ENCODE data around the gene INPP5D.

INPP5D gene

DNA sequence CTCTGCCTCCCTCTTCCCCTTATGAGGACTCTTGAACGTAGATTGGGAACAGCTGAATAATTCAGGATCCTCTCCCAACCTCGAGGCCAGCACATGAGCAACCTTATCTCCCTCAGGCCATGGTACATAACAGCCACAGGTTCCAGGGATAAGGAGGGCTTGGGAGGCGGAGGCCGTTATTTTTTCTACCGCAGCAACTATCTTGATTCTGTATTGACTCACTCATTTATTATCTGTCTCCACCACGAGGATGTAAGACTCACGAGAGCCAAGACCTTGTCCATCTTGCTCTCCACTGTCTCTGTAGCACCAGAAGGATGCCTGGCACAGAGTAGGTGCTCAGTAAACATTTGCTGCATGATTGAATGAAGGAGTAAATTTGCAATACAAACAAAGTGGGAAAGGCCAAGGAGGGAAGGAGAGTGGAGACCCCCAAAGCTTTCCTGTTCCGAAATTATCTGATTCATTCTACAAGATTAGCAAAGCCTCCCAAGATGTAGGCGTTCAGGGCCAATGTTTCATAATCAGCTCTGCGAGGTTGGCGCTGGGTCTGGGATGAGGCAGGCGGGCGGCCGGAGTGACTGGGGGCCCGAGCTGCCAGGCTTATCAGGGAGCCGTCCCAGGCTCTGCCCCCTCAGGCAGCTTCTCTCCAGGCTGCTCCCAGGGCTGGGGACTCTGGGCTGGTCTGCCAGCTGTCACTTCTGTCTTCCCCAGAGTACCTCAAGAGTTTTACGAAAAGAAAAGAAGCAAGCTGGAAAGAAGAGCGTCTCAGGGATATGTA is 31.6 kb downstream of the INPP5D start:
- H3K4me3 ChIP-seq (ENCODE audit: control insufficient read depth, low read depth, low read length) = no peak overlapping the region
- DNase-seq (ENCODE audit: low read depth) = no peak
- TF ChIP-seq, protein P1, sequence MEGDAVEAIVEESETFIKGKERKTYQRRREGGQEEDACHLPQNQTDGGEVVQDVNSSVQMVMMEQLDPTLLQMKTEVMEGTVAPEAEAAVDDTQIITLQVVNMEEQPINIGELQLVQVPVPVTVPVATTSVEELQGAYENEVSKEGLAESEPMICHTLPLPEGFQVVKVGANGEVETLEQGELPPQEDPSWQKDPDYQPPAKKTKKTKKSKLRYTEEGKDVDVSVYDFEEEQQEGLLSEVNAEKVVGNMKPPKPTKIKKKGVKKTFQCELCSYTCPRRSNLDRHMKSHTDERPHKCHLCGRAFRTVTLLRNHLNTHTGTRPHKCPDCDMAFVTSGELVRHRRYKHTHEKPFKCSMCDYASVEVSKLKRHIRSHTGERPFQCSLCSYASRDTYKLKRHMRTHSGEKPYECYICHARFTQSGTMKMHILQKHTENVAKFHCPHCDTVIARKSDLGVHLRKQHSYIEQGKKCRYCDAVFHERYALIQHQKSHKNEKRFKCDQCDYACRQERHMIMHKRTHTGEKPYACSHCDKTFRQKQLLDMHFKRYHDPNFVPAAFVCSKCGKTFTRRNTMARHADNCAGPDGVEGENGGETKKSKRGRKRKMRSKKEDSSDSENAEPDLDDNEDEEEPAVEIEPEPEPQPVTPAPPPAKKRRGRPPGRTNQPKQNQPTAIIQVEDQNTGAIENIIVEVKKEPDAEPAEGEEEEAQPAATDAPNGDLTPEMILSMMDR (IDR thresholded peaks at IDR 0.05; ENCODE audit: control insufficient read depth, insufficient read depth, low read depth, low read length, missing control alignments) = no peak

DNA sequence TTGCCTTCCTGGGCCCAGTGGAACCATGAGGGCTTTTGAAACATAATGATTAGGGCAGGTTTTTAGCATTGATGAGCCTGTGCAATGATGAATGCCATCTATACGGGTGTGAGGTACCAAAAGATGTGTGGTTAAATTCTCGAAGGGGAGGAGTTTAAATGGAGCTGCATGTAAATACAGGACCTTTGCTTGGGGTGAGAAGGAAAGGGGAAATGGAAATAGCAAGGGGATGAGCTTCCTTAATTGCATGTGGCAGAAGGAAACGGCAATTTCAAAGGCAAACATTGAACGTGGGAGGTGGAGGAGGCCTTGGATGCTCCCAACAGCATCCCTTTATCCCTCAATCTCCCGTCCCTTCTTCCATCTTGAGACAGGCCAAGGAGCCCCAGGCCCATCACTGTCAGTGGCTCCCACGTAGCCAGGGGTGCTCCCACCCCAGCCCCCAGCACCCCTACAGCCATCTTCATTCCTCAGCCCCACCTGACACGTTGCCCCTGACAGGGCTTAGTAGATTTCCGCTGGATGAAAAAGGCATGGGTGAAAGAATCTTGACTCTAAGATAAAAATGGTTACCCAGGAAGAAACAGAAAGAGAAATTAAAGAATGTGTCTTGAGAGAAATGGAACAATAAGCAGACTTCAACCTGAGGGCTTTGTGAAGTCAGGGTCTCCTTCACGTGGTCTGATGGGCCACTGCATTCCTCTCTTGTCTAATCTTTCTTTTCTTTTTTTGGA is 32.5 kb downstream of the INPP5D start:
- H3K4me3 ChIP-seq (ENCODE audit: control insufficient read depth, low read depth, low read length) = no peak overlapping the region
- DNase-seq (ENCODE audit: low read depth) = no peak
- TF ChIP-seq, protein P1 (IDR thresholded peaks at IDR 0.05; ENCODE audit: control insufficient read depth, insufficient read depth, low read depth, low read length, missing control alignments) = no peak

DNA sequence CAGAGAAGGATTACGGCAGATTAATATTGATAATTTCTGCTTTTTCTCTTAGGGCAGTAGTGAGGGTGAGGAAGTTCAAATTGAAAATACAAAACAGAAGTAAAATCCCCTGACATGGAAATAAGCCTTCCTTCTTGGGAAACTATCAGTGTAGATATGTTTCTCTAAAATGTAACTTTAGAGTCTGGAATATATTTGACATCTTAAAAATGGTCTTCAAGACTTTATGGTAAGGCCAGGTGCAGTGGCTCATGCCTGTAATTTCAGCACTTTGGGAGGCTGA is 33.0 kb downstream of the INPP5D start:
- TF ChIP-seq, protein P1 (IDR thresholded peaks at IDR 0.05; ENCODE audit: control insufficient read depth, insufficient read depth, low read depth, low read length, missing control alignments) = no peak
- DNase-seq (ENCODE audit: low read depth) = no peak
- H3K4me3 ChIP-seq (ENCODE audit: control insufficient read depth, low read depth, low read length) = no peak overlapping the region

DNA sequence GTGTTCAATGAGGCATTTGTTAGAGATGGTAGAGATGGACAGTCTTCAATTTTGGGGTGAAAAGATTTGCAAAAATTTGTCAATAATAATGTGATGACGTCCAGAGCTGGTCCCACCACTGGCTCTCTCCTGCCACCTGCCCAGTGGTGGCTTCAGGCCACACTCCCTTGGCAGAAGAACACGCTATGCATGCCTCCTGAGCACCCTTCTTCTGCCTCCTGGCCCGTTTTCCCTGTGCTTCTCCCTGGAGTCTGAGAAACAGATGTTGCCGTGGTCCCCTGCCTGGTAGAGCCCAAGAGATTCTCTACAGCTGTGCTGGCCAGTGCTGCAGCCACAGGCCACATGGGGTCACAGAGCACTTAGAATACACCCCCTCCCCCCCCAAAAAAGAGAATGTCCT is 33.6 kb downstream of the INPP5D start:
- DNase-seq (ENCODE audit: low read depth) = no peak
- no peak overlapping the region for H3K4me3 ChIP-seq (ENCODE audit: control insufficient read depth, low read depth, low read length)
- TF ChIP-seq, protein P1 (IDR thresholded peaks at IDR 0.05; ENCODE audit: control insufficient read depth, insufficient read depth, low read depth, low read length, missing control alignments) = no peak

DNA sequence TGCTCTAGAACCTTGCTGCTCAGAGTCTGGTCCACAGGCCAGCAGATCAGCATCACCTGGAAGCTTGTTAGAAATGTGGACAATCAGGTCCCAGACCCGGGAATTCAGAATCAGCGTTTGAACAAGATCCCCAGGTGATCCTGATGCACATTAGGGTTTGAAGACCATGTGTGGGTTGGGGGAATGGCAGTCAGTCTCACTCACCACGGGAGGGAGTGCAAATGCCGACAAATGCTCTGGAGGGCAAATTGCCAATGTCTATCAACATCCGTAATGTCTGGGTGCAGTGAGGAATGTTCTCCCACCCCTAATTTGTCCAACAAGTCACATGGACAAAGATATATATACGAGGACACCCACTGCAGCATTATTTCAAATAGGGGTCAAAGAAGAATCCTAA is 34.5 kb downstream of the INPP5D start:
- no peak for DNase-seq (ENCODE audit: low read depth)
- TF ChIP-seq, protein P1 (IDR thresholded peaks at IDR 0.05; ENCODE audit: control insufficient read depth, insufficient read depth, low read depth, low read length, missing control alignments) = no peak
- H3K4me3 ChIP-seq (ENCODE audit: control insufficient read depth, low read depth, low read length) = no peak overlapping the region

DNA sequence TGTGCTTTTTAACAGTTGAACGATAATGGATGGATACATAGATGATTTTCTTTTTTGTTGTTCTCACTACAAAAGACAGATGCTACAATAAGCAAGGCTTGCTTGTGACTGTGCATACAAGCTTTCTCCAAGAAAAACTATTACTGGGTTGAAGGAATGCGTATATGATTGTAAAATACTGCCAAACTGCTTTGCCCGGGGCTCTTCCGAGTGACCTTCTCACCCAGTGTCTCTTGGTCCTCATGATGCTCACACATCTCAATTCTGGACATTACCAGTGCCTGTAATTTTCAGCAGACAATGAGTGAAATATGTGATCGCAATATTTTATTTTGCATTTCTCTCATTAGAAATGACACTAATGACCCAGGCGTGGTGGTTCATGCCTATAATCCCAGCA is 35.9 kb downstream of the INPP5D start:
- no peak overlapping the region for H3K4me3 ChIP-seq (ENCODE audit: control insufficient read depth, low read depth, low read length)
- no peak for DNase-seq (ENCODE audit: low read depth)
- TF ChIP-seq, protein P1 (IDR thresholded peaks at IDR 0.05; ENCODE audit: control insufficient read depth, insufficient read depth, low read depth, low read length, missing control alignments) = no peak

Data from AG09309 (cell line).